ENCODE results near the gene DAGLB. TPM values are rescaled to one million over a fixed set of nuclear protein-coding genes. Genes with fewer than 3 reads are reported as not detected.

The DAGLB gene
- polyA plus RNA-seq, 3 donors, result 15.2 to 47.0 (median 16.4) TPM

DNA sequence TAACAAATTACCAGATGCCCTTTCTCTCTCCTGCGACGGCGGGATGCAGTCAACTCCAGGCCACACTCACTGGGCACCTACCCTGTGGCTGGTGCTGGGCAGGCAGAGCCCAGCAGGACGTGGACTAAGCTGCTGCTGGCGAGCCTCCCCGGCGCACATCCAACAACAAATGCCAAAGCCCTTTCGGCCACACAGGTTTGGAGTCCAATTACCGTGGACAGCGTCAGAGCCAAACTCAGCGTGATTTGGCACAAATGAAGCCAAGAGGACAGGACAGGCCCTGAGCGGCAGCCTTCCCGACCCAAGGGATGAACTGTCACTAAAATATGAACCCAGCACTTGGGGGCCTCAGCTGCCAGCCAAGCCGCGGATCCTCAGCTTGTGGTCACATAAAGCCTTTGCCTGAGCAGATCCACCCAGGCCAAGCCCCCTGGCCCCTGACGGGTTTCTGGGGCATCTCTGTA, 28.4 kb downstream of the DAGLB start:
- Histone ChIP-seq H3K9ac (ENCODE audit: insufficient read depth, low read length, poor library complexity, severe bottlenecking) (no peak overlapping the region), H3K4me3 (replicated peaks in 1 of 3; ENCODE audit: low read depth in 2 of 3, low read length in 3 of 3) (no peak overlapping the region), H3K27ac (ENCODE audit: low read depth in 1 of 2, low read length in 2 of 2) (peak overlapping the region; percentile 20 to 27), H3K9me3 (replicated peaks in 1 of 2; ENCODE audit: control insufficient read depth in 1 of 2, insufficient read depth in 1 of 2, low read length in 2 of 2) (no peaks in the 10 kb centered on the region), H2AFZ (ENCODE audit: insufficient read depth, low read depth, low read length, poor library complexity, severe bottlenecking) (no peak overlapping the region), H3K4me2 (replicated peaks; ENCODE audit: extremely low read depth, low read length, poor library complexity, severe bottlenecking) (no peak overlapping the region), H3K4me1 (ENCODE audit: control insufficient read depth in 1 of 2, insufficient read depth in 2 of 2, low read length in 2 of 2) (peaks cover 29 to 36% of the 10 kb centered on the region in 2 donors), H3K27me3 (ENCODE audit: control insufficient read depth in 2 of 2, insufficient read depth in 2 of 2, low read length in 2 of 2) (no peaks in the 10 kb centered on the region), H4K20me1 (ENCODE audit: insufficient read depth, low read length) (peaks cover 16% of the 10 kb centered on the region), H3K36me3 (replicated peaks in 1 of 2; ENCODE audit: control insufficient read depth in 1 of 2, insufficient read depth in 2 of 2, low read length in 2 of 2) (peaks cover 53 to 62% of the 10 kb centered on the region in 2 donors), H3K79me2 (ENCODE audit: insufficient read depth, low read length) (peaks cover 58% of the 10 kb centered on the region)
- WGBS (ENCODE audit: insufficient coverage), result 95% methylated on average over 16 of the region's 16 CpGs
- TF ChIP-seq, protein P1, sequence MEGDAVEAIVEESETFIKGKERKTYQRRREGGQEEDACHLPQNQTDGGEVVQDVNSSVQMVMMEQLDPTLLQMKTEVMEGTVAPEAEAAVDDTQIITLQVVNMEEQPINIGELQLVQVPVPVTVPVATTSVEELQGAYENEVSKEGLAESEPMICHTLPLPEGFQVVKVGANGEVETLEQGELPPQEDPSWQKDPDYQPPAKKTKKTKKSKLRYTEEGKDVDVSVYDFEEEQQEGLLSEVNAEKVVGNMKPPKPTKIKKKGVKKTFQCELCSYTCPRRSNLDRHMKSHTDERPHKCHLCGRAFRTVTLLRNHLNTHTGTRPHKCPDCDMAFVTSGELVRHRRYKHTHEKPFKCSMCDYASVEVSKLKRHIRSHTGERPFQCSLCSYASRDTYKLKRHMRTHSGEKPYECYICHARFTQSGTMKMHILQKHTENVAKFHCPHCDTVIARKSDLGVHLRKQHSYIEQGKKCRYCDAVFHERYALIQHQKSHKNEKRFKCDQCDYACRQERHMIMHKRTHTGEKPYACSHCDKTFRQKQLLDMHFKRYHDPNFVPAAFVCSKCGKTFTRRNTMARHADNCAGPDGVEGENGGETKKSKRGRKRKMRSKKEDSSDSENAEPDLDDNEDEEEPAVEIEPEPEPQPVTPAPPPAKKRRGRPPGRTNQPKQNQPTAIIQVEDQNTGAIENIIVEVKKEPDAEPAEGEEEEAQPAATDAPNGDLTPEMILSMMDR (IDR thresholded peaks at IDR 0.05), result no peak
- H3K36me3 Mint-ChIP-seq, result peaks cover 59 to 79% of the 10 kb centered on the region in 2 donors
- H3K4me3 Mint-ChIP-seq, result no peak overlapping the region
- no peak for DNase-seq
- peaks cover 0 to 3% (median 0%) of the 10 kb centered on the region in 3 donors for H3K27me3 Mint-ChIP-seq (ENCODE audit: low read depth in 3 of 3)
- H3K4me1 Mint-ChIP-seq, result peaks cover 31% of the 10 kb centered on the region
- peaks cover 0 to 6% (median 0%) of the 10 kb centered on the region in 7 donors for H3K9me3 Mint-ChIP-seq
- intact Hi-C loops (cut with micrococcal nuclease), result no loop called here
- peak overlapping the region in 6 of 7 donors; percentile 50 to 89 (median 73) for H3K27ac Mint-ChIP-seq

DNA sequence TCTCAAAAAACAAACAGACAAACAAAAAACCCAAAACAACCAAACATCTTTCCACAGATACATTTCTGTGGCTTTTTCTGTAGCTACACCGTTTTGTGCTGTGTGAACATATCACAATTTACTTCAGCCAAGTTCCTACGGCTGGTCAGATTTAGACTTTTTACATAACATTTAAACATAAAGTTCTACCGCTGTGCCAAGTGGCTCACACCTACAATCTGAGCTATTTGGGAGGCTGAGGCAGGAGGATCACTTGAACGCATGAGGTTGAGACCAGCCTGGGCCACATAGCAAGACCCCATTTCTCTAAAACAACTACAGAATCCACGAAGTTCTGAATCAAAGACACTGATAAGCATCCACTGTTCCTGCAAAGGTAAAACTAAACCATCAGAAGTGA, 30.3 kb downstream of the DAGLB start:
- 100% methylated on average over 1 of the region's 5 CpGs for WGBS (ENCODE audit: insufficient coverage)
- no peaks in the 10 kb centered on the region for H3K9me3 ChIP-seq (replicated peaks in 1 of 2; ENCODE audit: control insufficient read depth in 1 of 2, insufficient read depth in 1 of 2, low read length in 2 of 2)
- H3K9me3 Mint-ChIP-seq, result peaks cover 0 to 5% (median 0%) of the 10 kb centered on the region in 7 donors

More for the DNA sequence above, 30.3 kb downstream of the DAGLB start:
- Mint-ChIP-seq H3K27me3 (ENCODE audit: low read depth in 3 of 3) (no peaks in the 10 kb centered on the region), H3K4me1 (peaks cover 12% of the 10 kb centered on the region), H3K36me3 (peaks cover 70 to 86% of the 10 kb centered on the region in 2 donors), H3K4me3 (no peak overlapping the region), H3K27ac (peak overlapping the region in 1 of 7 donors; percentile 75)
- H3K4me2 ChIP-seq (replicated peaks; ENCODE audit: extremely low read depth, low read length, poor library complexity, severe bottlenecking), result no peak overlapping the region
- no peaks in the 10 kb centered on the region for H3K27me3 ChIP-seq (ENCODE audit: control insufficient read depth in 2 of 2, insufficient read depth in 2 of 2, low read length in 2 of 2)
- TF ChIP-seq, protein P1 (IDR thresholded peaks at IDR 0.05), result no peak
- peaks cover 9 to 16% of the 10 kb centered on the region in 2 donors for H3K4me1 ChIP-seq (ENCODE audit: control insufficient read depth in 1 of 2, insufficient read depth in 2 of 2, low read length in 2 of 2)
- H2AFZ ChIP-seq (ENCODE audit: insufficient read depth, low read depth, low read length, poor library complexity, severe bottlenecking), result no peak overlapping the region
- H3K4me3 ChIP-seq (replicated peaks in 1 of 3; ENCODE audit: low read depth in 2 of 3, low read length in 3 of 3), result no peak overlapping the region
- no peak overlapping the region for H3K9ac ChIP-seq (ENCODE audit: insufficient read depth, low read length, poor library complexity, severe bottlenecking)
- H3K79me2 ChIP-seq (ENCODE audit: insufficient read depth, low read length), result peaks cover 64% of the 10 kb centered on the region
- peaks cover 32% of the 10 kb centered on the region for H4K20me1 ChIP-seq (ENCODE audit: insufficient read depth, low read length)
- H3K36me3 ChIP-seq (replicated peaks in 1 of 2; ENCODE audit: control insufficient read depth in 1 of 2, insufficient read depth in 2 of 2, low read length in 2 of 2), result peaks cover 69 to 81% of the 10 kb centered on the region in 2 donors
- H3K27ac ChIP-seq (ENCODE audit: low read depth in 1 of 2, low read length in 2 of 2), result peak overlapping the region in 1 of 2 donors; percentile 32
- no peak for DNase-seq
- intact Hi-C loops (cut with micrococcal nuclease), result no loop called here

Measured in CD14-positive monocyte (primary cell).